NCI-H2171 (cell line): Measurements from ENCODE around the gene VAPA.

Experiments used
- DNase-seq: peaks from one replicate; lab custom pipeline; 2025; lab: John Stamatoyannopoulos, UW

Gene VAPA

DNA sequence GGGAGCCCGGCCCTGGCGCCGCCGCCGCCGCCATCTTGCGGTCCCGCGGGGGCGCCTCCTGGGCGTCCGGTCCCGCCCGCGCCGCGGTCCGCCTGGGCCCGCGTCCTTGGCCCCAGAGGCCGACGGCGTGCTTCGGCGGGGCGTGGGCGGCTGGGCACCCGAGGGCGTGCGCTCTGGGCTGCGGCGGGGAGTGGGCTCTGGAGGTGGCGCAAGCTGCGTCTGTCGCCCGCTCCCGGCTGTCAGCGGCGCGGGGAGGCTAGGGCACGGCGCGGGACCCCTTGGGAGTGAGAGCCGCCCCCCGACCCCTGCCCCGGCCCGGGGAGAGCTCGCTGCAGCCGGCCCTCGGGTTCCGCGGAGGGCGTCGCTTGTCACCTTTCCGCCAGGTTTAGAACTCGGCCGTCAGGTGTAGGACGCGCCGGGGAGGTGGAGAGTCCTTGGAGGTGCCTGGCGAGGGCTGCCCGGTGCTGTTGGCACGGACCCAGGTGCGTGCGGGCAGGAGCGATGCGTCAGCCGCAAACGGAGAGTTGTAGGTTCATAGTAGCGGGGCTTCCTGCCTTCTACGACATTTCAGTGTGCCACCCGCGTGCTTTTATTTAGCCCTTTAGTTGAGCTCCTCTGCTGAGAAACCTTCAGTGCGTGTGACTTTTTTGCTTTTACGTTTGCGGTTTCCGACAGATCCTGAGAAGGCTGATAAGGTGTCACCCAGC, 921 bp downstream of the VAPA start:
- peak; percentile 25 for DNase-seq

DNA sequence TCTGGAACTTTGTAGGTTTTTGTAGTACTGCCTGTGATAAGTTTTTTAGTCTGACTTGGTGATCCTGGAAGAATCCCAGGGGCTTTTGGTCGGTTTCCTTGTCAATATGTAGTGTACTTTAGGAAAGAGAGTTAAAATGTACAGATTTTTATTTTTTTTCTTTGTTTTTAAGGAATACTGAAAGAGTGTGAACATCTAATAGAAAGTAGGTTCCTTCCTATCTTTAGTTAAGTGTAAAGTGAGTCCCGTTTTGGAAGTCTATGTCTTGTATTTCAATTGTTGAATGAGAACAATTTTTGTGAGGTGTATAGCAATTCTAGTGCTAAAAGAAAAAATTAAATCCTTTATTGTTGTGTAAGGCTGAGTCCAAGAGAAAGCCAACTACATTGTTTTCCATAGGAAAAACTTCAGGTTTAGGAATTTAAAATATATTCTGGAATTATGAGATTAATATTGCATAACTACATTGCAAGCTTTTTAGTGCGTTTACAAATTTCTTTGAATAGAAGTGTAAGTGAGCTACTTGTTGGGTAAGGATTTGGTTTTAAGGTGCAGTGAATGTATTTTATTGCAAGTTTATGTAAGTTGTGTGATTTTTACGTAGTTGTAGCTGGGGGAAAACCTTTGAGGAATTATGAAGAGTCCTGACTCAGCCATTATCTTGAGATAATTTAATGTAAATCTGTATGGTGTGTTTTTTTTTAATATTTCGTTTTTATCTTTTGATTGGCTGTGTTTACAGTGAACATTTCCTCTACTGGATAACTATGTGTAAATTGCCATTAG, 1.7 kb downstream of the VAPA start:
- no peak for DNase-seq

DNA sequence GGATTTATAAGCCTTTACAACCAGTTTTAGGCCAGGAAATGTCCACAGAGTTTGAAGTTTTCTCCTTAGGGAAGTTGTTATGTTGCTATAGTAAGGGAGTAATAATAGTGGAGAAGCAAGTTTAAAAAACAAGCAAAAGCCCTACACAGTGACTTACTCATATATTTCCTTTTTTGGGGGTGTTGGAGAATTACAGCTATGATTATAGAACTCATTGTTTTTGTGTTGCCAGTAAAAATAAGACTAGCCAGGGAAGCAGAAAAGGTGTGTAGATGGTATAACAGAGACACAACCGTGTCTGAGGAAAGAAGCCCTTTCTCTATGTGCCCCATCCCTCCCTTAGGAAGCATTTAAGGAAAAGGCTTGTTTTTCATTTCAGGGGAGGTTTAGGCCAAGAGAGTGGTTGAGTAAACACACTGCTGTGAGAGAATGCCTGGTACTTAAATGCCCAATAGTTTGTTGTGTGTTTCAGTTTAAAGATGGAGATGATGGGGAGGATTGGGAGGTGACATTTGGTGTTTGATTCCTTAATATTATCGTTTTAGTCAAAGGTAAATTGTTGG, 2.3 kb downstream of the VAPA start:
- no peak for DNase-seq

DNA sequence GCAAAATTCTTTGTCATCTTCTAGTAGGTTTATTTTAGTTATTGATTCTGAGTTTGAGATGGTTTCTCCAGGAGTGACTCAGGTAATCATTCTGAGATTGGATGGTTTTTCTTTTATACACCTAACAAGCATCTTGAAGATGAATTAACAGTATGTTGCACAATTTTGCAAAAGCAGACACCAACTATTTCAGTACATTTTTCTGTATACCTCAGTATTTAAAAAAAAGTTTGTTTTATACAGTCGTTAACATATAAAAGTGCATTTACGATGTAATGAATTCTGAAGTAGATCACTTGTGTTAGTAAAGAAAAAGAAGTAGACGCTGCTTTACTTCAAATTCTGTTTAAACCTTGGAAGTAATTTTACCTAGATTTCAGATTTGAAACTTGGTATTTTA, 3.0 kb downstream of the VAPA start:
- no peak for DNase-seq

DNA sequence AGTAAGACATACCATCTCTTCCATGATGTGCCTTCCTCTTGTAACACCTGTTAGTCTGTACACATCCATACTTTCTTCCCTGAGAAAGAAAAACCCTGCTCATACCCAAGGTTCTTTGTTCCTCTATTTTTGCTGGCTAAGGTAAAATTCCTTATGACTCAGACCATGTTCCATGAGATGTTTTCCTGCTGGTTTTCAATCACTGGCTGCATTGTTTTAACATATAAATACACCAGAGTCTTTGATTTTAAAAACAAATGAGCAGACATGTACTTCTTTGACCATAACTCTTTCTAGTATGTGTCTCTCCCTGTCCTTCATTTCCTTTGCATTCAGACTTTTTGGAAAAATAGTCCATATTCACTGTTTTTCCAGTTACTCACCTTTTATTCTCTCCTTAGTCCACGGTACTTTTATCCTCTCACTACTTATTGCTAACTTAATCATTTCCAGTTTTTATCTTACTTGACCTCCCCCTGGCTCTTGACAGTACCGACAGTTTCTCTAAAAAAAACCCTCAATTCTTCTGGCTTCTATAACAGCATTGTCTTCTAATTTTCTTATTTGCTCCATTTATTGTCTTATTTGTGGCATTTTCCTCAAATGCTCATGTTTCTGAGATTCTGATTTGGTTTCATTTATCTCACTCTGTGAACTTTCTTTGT, 4.3 kb downstream of the VAPA start:
- DNase-seq: no peak

DNA sequence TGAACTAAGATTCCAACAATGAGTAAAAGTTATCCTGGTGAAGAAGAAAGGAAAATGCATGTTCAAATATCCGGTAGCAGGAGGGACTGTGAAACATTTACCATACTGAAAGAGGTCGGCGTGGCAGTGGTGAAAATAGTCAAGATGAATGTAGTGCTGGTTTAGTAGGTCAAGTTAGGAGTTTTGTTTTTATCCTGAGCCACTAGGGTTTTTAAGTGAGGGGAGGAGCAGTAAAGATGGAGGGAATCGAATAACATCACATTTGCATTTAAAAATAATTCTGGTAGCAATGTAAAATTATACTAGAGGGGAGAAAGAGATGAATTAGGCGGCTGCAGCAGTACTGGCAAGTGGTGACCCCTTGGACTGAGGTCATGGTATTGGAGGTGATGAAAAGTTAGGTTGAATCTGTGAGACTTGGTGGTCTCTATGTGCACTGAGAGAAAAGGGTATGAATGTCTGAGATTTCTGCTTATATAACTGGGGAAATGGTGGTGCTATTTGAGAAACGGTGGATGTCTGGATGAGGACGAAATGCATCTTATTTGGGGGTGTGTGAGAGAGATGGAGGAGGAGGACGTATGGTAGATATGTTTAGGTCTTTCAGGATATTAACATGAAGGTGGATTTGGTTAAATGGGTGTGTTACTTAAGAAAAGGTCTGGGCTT, 5.9 kb downstream of the VAPA start:
- no peak for DNase-seq

DNA sequence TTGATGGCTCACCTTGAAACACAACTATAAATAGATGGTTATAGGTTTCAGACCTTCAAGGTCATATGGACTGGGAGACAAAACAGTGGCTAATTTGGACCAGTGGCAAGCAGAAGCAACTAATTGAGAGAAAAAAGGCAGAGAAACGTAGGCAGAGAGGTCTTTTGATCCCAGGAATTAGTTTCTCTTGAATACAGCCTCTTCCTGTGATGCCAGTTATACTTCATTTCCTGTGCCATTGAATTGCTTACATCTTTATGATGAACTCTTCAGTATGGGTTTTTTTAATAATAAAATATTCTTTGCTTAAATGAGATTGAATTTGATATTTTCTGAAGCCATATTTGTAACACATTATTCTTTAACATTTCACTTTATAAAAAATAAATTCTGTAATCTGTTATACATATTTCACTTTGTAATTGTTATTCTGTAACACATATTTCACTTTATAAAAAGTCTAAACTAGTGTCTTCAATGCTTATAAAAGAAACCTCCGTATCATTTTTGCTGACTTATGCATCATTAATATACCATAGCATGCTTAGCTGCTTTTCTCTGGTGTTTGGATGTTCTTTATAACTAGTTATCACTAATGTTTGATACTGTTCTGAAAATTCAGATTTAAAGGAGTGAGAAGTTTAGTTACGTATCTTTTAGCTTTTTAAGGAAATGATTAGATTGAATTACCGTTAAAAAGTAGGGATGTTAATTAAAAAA, 8.9 kb downstream of the VAPA start:
- no peak for DNase-seq

DNA sequence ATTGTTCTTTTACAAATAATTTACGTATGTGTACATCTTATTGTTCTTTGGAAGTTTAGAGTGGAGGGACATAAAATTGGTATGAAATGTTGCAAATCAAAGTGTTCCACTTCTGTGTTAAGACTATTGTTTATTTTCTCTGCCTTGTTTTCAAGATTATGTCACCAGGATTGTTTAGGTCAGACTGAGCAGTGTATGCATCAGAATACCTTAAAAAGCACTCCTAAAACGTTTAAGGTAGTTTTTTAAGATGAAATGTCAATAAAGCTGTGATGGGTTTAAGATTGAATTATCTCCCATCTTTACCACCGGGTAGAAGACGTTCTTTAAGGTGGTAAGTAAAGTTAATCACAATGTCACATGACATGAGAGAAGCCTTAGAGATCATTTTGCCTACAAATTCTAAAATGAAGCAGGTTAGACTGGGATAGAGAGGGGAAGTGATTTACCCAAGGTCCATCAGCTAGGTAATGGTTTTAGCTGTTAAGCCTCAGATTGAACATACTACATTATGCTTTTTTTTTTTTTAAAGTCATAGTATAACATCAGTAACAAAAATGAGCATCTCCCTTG, 10.6 kb downstream of the VAPA start:
- no peak for DNase-seq

DNA sequence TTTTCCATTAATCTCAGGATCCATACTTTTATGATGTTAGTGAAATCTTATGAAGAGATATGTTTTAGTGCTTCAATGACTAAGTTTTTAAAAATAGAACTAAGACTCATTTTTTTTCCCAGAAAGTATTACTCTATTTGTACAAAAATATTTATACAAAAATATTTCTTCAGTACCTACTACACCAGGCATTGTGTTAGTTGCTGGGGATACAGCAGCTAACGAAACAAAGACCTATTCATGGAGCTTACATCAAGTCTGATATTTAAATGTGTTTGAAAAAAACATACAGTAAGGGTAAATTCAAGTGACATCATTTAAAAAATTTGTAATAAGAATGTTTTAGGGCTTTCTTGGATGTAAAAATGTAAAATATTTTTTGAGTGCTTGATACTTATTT, 11.6 kb downstream of the VAPA start:
- no peak for DNase-seq

DNA sequence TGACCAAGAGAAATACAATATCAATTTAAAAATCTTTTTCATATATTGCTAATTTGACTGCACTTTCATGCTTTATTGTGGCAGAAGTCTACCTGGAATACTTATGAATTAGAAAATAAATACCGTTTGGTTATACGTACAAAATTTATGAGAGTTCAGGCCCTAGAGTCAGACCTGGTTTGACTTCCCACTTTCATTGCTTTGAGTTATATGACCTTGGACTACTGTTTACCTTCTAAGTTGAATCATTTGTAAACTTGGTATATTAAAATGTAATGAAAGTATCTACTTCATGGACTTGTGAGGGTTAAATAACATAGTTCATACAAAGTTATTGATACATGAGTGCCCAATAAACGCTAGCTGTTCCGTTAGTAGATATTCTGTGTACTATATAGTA, 12.0 kb downstream of the VAPA start:
- DNase-seq: no peak

DNA sequence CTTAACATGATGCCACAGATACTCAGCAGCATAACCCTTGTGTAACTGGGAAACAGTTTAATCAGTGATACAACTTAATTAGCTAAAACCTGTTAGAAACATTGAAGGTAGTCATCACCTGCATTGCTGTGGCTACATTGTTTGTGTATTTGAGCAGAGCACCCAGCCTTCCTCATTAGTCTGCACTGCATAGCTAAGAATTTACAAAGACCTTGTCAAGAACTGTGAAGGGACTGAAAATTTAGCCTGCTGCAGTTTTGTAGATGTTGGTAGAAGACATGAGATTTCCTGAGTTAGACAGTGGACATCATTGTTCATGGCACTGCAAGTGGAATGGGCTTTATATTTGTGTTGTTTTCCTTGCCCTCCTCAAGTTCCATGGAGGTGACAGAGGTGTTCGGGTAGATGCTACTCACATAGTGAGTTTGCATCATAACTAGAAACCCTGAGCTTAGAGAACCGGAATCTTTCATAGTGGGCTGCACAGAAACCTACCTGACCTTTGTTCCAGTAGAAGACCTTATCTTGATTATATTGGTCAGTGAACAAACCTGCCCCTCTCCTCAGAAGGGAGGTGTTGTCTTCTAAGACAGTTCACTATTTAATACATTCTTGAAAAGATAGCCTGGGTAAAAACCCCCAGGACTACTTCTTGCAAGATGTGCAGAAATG, 12.5 kb downstream of the VAPA start:
- DNase-seq: no peak

DNA sequence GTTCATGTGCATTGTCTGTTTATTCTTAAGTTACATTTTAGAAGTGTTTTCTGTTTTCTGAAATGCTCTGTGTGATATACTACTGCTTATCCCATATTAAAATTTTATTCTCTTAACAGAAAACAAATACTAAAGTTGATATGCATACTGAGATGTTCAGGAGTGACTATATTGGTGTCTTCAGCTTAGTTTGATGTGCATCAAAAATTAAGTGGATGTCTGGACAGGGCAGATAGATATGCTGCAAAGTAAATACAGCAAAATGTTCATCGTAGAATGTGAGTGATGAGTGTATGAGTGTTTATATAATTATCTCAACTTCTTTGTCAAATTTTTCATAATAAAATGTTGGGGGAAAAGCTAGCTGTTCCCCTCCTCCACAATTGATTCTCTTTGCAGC, 13.2 kb downstream of the VAPA start:
- DNase-seq: no peak

DNA sequence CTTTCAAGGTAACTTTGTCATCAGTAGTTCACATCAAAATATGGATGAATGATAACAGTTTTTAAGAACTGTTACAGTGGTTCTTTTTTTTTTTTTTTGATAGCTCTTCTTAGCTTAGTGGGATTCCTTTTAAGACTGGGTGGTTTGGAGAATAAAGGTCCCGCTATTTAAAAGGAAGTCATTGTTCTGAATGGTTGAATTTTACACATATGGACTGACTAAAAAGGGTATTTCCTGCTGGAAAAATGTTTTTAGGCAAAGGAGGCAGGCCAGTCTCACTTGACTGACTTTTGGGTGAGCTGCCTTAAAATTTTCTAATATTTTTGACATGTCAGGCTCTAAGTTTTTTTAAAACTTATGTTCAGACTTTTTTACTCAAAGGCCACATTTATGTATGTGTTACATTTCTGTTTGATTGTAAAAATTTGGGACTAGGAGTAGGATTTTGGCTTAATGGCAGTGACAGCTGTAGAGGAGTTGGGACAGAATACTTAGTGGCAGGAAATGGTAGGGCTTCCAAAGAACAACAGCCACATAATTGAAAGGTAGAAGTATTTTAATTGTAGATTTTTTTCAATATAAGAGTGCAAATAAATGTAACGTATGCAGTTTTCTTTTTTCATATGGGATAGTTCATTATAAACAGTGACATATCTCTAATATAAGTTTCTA, 13.7 kb downstream of the VAPA start:
- DNase-seq: no peak

DNA sequence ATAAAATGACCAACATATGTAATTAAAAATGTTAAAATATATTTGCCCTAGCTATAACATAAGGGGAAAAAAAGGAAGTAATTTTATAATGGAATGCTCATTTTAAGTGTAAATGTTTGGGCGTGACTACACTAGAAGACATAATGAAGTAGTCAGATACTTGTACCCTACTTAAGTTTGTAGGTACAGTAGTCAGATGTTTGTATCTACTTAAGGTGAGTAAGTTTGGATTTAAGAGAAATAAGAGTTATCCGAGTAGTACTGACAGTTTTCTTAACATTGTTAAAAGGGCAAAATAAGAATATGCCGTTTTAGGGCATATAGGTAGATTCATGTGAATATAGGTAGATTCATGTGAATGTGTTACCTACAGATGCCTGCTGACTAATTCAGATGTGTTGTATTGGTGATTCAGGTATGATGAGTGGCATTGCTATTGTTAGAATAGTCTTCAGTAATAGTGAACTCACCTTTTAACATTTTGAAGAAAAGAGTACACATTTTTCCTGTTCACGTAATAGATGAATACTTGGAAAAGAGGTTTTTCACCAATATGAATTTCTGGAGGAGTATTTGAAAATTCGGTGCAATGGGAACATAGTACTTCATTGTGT, 14.9 kb downstream of the VAPA start:
- DNase-seq: no peak

DNA sequence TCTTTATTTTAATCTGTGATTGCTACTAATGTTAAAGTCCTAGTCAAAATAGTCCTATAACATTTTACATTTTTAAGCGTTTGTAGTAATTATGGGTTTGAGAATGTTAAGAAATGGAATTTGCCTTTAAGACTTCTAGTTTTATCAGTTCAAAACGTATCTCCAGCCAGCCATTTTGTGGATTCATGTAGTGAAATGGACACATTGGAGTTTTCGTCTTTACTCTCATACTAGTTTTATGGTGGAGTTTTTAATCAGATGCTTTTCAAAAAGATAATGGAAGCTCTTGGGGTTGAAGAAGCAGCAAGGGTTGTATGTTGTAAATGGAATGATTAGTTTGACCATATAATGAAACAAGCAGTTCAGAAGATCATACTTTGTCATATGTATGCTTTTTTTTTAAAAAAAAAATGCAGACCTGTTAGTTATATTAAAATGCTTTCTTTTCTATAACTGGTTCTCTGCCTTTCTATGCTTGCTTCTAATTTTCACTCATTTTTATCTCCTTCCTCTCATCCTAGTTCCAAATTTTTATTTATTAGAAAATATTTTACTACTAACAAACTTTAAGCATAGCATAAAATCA, 16.6 kb downstream of the VAPA start:
- DNase-seq: no peak

DNA sequence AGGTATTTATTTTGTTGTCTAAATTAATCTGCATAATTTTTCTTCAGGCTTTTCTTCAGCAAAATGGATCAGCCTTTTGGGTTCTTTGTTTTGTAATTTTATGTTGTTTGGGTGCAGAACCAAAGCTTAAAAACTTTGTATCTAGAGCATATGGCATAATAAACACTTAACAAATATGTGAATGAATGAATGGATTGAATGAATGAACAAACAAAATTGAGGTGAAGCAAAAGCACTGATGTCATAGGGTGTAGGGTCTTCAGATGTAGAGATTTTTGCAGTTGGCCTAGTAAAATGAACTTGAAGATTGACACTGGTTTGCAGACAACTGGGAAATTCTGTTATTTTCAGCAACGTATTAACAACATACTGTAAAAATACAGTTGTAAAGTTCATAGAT, 17.3 kb downstream of the VAPA start:
- DNase-seq: no peak

DNA sequence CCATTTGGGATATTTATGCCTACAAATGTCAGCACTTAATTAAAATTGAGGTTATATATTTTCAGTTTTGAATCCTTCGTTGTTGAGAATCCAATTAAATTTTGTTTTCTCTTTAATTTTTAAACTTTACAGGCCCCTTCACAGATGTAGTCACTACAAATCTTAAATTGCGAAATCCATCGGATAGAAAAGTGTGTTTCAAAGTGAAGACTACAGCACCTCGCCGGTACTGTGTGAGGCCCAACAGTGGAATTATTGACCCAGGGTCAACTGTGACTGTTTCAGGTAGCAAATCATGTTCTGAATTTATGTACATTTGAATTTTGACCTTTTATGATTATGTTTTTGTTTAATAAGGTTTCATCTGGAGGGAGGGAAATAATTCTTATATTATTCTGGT, 17.9 kb downstream of the VAPA start:
- DNase-seq: no peak

DNA sequence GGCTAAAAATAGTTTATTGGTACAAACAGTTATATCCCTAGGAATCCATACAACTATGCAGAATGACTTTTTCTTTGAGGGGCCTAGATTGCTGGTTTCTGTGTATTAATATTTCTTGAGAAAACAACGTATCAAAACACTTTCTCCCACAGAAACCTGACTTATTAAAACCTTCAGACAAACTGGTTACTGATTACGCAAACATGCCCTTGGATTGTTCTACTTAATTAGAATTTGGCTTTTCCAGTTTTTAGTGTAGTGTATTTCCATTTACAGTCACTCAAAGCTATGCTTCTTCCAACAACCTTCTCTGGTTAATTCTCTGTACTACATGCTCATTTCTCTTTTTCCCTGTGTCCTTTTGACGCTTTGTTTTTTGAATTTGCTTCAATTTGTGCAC, 20.0 kb downstream of the VAPA start:
- no peak for DNase-seq

DNA sequence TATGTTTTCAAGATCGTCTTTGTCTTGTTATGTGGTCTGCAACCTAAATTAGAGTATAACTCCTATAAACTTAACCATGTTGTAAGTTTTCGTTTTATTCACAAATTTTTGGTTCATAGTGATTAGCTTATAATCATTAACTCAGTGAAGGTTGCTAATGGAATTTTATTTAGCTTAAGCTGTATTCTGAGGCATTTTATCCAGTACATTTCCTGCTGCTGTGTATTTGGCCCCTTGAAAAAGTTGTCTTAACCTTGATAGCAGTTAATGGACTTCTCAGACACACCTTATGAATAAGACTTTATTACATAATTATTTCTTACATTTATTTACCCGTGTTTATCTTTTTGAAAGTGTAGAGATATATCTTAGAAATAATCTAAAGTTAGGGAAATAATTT, 20.5 kb downstream of the VAPA start:
- no peak for DNase-seq
